HFFc6 (cell line): ENCODE measurements around the gene MMP23B. TPM values are rescaled to one million over a fixed set of nuclear protein-coding genes. Genes with fewer than 3 reads are reported as not detected.

Source experiments
- DNase-seq: peaks from one replicate; pipeline ENCODE4 v3.0.0-alpha.2; 2018
- H3K27ac Mint-ChIP-seq: 2 replicates; pipeline ENCODE4 v1.8.0; 2020; ENCODE audit warnings: mild to moderate bottlenecking, mixed read lengths
- H3K27me3 Mint-ChIP-seq: 2 replicates; pipeline ENCODE4 v1.8.0; 2021; ENCODE audit warnings: mild to moderate bottlenecking, moderate library complexity, mixed read lengths; ENCODE audit not compliant: insufficient read depth
- H3K36me3 Mint-ChIP-seq: 2 replicates; pipeline ENCODE4 v1.8.0; 2021; ENCODE audit warnings: low read depth, mixed read lengths
- H3K4me1 Mint-ChIP-seq: 2 replicates; pipeline ENCODE4 v1.8.0; 2020; ENCODE audit warnings: low read depth, mixed read lengths
- H3K4me3 Mint-ChIP-seq: 2 replicates; pipeline ENCODE4 v1.8.0; 2020; ENCODE audit warnings: mild to moderate bottlenecking, moderate library complexity, mixed read lengths
- H3K9me3 Mint-ChIP-seq: 2 replicates; pipeline ENCODE4 v1.8.0; 2020; ENCODE audit warnings: mild to moderate bottlenecking, mixed read lengths
- total RNA-seq, 6 experiments: library from RNA; stranded (reverse); fragmentation: NEBNext Ultra II Directional; extraction: Animal tissue kit (Norgen Biotek cat#: 25700); gene quantifications; 2 replicates in 1 of 6; 3 replicates in 5 of 6; pipeline ENCODE4 v1.2.3, GENCODE V29; 2021
- TF ChIP-seq, protein P1 (sequence below): fragments of 200-600 bp; sonication (generic); IDR thresholded peaks from 2 replicates; pipeline ENCODE4 v1.5.0; 2021; ENCODE audit warnings: antibody characterized with exemption, mild to moderate bottlenecking

The MMP23B gene
- total RNA-seq, 6 experiments from 2014 or later = 2.8 to 7.1 (median 5.1) TPM

- peaks cover 1% of the 10 kb centered on the region; the same call in 1 of the 2 replicates for H3K27me3 Mint-ChIP-seq
- H3K4me3 Mint-ChIP-seq = no peak overlapping the region
- 0 out of 2 replicates have a peak, but pooled peaks cover 4% of the 10 kb centered on the region for H3K36me3 Mint-ChIP-seq
- no peak for DNase-seq
- H3K9me3 Mint-ChIP-seq = no peaks in the 10 kb centered on the region
- TF ChIP-seq, protein P1, sequence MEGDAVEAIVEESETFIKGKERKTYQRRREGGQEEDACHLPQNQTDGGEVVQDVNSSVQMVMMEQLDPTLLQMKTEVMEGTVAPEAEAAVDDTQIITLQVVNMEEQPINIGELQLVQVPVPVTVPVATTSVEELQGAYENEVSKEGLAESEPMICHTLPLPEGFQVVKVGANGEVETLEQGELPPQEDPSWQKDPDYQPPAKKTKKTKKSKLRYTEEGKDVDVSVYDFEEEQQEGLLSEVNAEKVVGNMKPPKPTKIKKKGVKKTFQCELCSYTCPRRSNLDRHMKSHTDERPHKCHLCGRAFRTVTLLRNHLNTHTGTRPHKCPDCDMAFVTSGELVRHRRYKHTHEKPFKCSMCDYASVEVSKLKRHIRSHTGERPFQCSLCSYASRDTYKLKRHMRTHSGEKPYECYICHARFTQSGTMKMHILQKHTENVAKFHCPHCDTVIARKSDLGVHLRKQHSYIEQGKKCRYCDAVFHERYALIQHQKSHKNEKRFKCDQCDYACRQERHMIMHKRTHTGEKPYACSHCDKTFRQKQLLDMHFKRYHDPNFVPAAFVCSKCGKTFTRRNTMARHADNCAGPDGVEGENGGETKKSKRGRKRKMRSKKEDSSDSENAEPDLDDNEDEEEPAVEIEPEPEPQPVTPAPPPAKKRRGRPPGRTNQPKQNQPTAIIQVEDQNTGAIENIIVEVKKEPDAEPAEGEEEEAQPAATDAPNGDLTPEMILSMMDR = no peak
- H3K4me1 Mint-ChIP-seq = peaks cover 5% of the 10 kb centered on the region; the same call in 1 of the 2 replicates
- H3K27ac Mint-ChIP-seq = no peak overlapping the region
Measured at GRCh38 chr1:1622010-1622787, 9.8 kb upstream of the MMP23B start.

DNA sequence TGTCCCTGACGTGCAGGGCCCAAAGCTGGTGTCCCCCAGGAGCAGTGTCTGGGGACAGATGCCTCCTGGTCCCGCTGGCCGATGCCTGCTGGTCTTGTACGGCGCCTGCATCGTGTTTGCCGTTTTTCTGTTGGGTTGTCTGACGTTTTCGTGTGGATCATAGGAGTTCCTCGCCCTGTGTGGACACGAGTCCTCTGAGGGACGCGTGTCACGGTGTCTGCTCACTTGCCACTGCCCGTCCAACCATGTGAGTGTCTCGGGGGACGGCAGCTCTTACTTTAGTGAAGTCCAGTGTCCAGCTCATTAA, 9.2 kb upstream of the MMP23B start:
- H3K27me3 Mint-ChIP-seq = peaks cover 1% of the 10 kb centered on the region; the same call in 1 of the 2 replicates
- H3K27ac Mint-ChIP-seq = no peak overlapping the region
- TF ChIP-seq, protein P1 = no peak
- no peaks in the 10 kb centered on the region for H3K9me3 Mint-ChIP-seq
- H3K4me3 Mint-ChIP-seq = no peak overlapping the region
- no peaks in the 10 kb centered on the region for H3K36me3 Mint-ChIP-seq
- no peaks in the 10 kb centered on the region; the same call in 1 of the 2 replicates for H3K4me1 Mint-ChIP-seq
- no peak for DNase-seq

DNA sequence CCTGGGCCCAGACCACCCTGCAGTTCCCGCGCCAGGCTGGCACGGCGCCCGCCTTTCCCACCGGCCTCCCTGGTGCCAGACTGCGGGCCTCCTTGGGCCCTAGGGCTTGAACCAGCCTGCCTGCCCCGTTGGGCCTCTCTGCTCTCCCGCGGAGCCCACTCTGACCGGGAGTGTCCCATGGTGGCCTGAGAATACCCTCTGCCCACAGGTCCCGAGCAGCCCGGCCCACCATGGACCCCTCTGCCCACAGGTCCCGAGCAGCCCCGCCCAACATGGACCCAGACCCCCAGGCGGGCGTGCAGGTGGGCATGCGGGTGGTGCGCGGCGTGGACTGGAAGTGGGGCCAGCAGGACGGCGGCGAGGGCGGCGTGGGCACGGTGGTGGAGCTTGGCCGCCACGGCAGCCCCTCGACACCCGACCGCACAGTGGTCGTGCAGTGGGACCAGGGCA, 8.8 kb upstream of the MMP23B start:
- H3K27ac Mint-ChIP-seq = no peak overlapping the region
- no peak for DNase-seq
- no peaks in the 10 kb centered on the region for H3K9me3 Mint-ChIP-seq
- H3K27me3 Mint-ChIP-seq = peaks cover 1% of the 10 kb centered on the region; the same call in 1 of the 2 replicates
- H3K36me3 Mint-ChIP-seq = no peaks in the 10 kb centered on the region
- H3K4me1 Mint-ChIP-seq = no peaks in the 10 kb centered on the region; the same call in 1 of the 2 replicates
- TF ChIP-seq, protein P1 = no peak
- H3K4me3 Mint-ChIP-seq = no peak overlapping the region

- Mint-ChIP-seq H3K9me3 (no peaks in the 10 kb centered on the region), H3K4me1 (no peaks in the 10 kb centered on the region; the same call in 1 of the 2 replicates), H3K36me3 (no peaks in the 10 kb centered on the region), H3K27me3 (peaks cover under 1% of the 10 kb centered on the region; the same call in 1 of the 2 replicates), H3K27ac (no peak overlapping the region), H3K4me3 (no peak overlapping the region)
- TF ChIP-seq, protein P1 = no peak
- no peak for DNase-seq
Measured at GRCh38 chr1:1623631-1624442, 8.1 kb upstream of the MMP23B start.

DNA sequence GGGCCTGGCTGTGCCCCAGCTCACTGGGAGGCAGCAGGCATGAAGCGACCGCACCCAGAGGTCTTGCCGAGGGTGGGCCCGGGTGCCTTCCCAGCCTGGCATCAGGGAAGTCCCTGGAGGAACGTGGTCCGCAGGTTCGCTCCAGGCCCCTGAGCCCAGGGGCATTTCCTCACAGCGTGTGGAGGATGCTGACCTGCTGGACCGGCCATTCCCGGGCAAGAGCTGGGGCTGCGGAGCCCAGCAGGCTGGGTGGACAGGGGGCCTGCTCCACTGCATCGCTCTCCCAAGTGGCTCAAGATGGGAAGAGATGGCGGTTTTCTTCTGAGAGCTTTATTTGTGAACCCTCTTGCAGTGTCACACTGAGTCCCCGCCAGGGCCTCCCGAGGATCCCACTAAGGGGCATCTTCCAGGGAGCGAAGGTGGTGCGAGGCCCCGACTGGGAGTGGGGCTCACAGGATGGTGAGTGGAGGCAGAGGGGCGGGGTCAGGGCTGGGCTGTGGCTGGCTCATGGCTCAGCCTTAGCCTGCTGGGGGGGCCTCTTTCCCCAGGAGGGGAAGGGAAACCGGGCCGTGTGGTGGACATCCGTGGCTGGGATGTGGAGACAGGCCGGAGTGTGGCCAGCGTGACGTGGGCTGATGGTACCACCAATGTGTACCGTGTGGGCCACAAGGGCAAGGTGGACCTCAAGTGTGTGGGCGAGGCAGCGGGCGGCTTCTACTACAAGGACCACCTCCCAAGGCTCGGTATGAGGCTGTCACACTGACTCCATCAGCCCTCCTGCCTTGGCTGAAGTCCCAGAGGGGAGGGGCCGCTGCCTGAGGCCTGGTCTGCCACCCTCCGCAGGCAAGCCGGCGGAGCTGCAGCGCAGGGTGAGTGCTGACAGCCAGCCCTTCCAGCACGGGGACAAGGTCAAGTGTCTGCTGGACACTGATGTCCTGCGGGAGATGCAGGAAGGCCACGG, 7.2 kb upstream of the MMP23B start:
- Mint-ChIP-seq H3K4me1 (no peaks in the 10 kb centered on the region; the same call in 1 of the 2 replicates), H3K27ac (no peak overlapping the region), H3K36me3 (no peaks in the 10 kb centered on the region), H3K4me3 (no peak overlapping the region), H3K9me3 (no peaks in the 10 kb centered on the region), H3K27me3 (no peaks in the 10 kb centered on the region)
- DNase-seq = no peak
- TF ChIP-seq, protein P1 = no peak
